HS-5 (cell line): ENCODE data around the gene PHYKPL.

ENCODE experiments used
- DNase-seq: peaks from one replicate; pipeline ENCODE4 v3.0.0-alpha.2; 2012; ENCODE audit warnings: low read depth

The PHYKPL gene

GRCh38 chr5:178222292-178222691, 10.3 kb downstream of the PHYKPL start:
- no peak for DNase-seq

DNA sequence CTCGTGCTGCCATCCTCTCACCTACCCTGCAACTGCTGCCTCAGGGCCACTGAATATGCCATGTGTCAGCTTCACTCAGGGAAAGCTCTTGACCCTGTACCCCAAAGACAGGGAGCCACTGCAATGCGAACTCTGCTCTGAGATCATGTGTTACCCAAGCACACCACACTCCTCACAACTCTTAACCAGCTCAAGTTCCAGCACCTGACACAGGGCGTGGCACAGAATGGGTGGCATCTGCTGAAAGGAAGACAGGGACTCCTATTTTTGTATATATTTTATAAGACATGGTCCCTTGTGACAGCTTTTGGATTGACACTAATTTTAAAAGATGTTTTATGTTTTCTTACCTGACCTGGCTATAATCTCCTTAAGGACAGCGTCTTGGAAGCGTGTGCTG, 10.7 kb downstream of the PHYKPL start:
- no peak for DNase-seq

GRCh38 chr5:178221282-178221681, 11.3 kb downstream of the PHYKPL start:
- DNase-seq = no peak

DNA sequence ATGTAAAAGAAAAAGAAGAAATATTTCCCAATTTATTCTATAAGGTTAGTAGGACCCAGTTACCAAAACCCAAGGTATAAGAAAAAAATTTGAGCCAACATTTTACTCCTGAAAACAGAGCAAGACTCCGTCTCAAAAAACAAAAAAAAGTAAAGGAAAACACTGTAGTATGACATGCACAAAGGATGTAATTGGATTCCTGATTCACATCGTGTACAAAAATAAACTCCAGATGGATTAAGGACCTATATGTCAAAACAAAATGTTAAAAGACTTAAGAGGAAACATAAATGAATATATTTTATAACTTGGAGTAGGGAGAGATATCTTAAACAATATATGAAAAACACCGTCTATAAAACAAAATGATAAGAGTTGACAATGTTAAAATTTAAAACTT, 13.8 kb downstream of the PHYKPL start:
- no peak for DNase-seq

- DNase-seq = no peak
These were observed 14.3 kb downstream of the PHYKPL start for GRCh38 chr5:178218237-178218776.

DNA sequence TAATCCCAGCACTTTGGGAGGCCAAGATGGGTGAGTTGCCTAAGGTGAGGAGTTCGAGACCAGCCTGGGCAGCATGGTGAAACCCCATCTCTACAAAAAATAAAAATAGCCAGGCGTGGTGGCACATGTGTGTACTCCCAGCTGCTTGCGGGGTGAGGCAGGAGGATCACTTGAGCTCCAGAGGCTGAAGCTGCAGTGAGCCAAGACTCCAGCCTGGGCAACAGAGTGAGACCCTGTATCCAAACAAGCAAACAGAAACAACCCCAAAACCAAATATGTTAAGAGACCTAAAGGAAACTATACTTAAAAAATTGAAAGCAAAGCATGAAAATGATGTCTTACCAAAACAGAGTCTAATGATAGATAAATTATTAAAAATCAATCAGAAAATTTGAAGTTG, 15.8 kb downstream of the PHYKPL start:
- DNase-seq = no peak

DNA sequence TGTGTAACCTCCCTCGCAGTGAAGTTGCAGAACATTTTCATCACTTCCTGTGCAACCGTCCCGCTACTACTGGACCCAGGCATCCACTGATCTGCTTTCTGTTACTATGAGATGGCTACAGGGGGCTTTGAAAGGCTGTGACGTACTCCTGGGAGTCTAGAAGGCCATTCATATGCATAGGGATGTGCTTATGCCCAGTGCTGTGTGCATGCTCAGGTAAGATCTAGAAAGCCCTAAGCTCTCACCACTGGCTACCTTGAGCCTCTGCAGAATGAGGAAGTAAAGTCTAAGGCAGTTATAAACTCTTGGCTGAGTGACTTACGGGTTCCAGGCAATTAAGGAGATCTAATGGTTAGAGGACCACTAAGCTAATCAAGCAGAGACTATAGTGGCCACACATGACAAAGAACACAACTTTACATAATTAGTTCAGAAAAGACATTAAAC, 16.5 kb downstream of the PHYKPL start:
- DNase-seq = no peak

GRCh38 chr5:178215280-178216002, 17.2 kb downstream of the PHYKPL start:
- DNase-seq = no peak

- DNase-seq = no peak
These were observed 18.3 kb downstream of the PHYKPL start for GRCh38 chr5:178214160-178214803.

DNA sequence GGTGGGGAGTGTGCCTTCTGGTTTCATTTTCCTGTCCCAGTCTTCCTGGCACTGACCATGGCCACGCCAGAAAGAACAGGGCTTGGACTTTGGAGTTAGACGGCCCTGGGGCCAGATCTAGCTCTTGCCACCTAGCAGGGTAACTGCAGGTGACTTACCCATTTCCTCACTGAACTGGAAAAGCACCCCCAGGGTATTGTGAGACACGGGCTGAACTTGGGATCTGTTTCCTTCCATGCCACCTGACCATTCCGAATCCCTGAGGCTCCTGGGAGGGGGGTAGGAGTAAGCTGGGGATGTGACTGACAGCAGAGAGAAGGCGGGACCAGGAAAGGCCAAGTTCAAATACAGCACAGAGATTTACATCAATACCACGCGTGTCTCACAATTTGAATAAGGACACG, 18.9 kb downstream of the PHYKPL start:
- no peak for DNase-seq

DNA sequence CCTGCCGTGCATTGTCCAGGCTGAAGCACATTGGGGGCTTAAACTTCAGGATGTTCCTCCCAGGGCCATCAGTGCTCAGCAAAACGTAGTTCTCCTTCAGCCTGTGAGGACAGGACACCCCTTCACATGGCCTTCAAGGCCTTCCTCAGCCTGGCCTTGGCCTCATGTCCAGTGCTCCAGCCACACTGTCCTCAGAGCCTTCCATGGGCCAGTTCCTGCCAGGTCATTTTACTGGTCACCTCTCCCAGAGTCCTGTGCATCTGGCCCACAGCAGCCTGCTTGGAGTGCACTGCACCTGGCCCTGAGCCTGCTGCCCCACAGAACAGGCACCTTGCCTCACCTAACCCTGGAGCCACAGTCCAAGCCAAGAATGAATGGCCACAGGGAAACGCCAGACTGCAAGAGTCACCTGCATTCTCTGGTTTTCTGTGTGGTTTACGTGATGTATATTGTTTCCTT, 19.6 kb downstream of the PHYKPL start:
- DNase-seq = no peak

DNA sequence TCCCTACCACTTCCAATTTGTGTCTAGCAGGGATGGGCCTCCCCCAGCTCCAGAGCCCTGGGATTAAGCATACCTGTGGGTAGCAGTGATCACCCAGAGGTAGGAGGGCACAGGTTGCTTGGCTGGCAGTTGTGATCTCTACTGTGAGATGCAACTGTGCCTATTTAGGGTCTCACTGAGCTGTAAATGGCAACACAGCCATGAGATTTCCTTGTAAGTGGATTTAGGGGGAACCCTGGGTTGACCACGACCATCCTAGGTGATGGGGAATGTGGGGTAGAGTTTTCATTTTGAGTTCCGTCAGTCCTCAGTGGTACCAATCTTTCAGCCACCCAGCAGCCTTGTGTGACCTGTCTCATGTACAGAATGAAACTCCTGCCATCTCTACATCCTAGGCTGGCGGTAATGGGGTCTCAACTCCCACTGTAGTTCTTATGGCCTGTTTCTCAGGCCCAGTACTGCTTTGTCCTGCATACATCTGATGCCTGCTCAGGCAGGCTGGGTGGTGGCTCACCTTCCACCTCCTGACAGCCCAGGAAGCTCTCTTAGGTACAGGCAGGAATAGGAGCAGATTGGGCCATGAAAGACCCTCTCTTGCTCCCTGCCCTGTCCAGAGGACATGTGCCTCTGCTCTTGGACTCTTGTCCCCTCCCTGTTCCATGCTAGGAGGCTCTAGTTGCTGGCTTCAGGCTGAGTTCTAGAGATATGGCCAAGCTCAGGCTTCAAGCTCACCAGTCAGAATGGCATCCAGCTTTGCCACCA, 20.2 kb downstream of the PHYKPL start:
- no peak for DNase-seq

DNA sequence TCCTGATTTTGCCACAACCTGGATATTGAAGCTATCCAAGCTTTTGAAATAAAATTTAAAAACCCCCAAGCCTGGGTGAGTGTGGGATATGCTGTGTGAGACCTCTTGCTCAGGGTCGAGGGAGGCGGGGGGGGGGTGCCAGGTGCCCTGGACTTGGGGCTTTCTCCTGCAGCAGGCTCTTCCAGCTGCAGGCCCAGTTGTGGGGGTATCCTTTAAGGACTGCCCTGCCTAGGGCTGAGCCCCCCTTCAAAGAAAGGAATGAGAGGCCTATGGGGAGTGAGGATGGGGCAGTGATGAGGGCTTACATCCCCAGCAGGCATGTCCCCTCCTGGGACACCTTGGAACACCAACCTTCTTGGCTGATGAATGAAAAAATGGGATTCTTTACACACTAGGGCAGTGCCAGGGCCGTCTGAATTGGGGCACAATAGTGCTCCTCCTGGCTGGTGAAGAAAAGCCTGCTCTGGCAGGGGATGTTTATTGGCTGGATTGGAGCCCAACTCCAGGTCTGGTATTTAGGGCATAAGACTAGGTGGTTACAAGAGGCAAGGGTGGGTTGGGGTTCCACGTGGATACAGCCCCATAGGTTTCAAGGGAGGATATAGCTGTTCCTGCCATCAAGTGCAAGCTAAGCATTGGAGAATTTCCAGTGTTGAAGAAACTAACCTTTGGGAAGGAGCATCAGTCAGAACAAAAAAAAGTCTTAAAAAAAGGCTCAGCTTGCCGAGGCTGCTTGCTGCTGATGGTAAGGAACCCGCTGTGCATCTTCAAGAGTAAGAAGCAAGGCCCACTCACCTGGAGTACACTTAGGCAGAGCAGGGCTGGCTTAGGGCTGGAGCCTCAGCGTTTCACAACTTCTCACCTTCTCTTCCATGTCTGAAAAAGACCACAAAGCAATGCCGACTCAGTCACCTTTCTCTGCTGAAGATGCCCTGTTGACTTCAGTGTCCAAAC, 21.2 kb downstream of the PHYKPL start:
- no peak for DNase-seq

- no peak for DNase-seq
These were observed 21.9 kb downstream of the PHYKPL start for GRCh38 chr5:178210686-178211085.

DNA sequence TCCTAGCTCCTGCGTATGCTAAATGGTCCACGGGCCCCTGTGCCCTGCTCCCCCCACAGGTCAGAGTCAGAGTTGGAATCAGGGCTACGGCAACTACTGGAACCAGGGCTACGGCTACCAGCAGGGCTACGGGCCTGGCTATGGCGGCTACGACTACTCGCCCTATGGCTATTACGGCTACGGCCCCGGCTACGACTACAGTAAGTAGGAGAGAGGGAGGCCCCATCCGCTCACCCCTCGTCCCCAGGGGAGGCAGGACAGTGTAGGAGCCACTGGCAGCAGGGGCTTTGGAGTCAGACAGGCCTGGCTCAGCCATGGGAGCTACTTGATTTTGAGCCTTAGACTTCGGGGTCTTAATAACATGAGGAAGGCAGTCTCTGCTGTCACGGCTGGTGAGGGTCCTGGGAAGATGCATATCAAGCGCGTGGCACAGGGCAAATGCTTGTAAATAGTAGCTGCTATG, 22.5 kb downstream of the PHYKPL start:
- no peak for DNase-seq

GRCh38 chr5:178209334-178210072, 23.1 kb downstream of the PHYKPL start:
- DNase-seq = no peak

- DNase-seq = no peak
These were observed 23.9 kb downstream of the PHYKPL start for GRCh38 chr5:178208540-178209227.

- no peak for DNase-seq
These were observed 24.7 kb downstream of the PHYKPL start for GRCh38 chr5:178207917-178208280.

- DNase-seq = no peak
These were observed 25.3 kb downstream of the PHYKPL start for GRCh38 chr5:178207183-178207916.
